Measurements from ENCODE around the gene TGM2.

The TGM2 gene

DNA sequence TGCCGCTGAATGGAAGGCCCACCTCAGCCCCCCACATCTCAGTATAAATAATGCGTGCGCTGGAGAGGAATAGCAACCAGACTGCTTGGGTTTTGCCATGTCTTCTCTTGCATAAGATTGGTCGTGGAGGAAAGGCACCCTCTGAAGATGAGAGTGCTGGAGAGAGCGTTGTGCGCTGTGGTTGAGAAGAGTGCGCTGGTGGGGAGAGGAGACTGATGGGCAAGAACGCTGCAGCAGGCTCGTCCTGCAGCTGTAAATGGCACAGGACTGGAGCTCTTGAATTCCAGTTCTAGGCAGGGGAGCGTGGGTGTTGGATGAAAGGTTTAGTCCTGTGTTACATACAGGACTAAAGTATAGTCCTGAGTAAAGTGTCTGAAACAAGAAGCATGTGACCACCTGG, 80.0 kb downstream of the TGM2 start:
- no peak for DNase-seq

- no peak for DNase-seq
Measured at GRCh38 chr20:38084425-38084951, 80.6 kb downstream of the TGM2 start.

- DNase-seq: no peak
Measured at GRCh38 chr20:38083338-38084048, 81.6 kb downstream of the TGM2 start.

GRCh38 chr20:38082894-38083293, 82.2 kb downstream of the TGM2 start:
- no peak for DNase-seq

DNA sequence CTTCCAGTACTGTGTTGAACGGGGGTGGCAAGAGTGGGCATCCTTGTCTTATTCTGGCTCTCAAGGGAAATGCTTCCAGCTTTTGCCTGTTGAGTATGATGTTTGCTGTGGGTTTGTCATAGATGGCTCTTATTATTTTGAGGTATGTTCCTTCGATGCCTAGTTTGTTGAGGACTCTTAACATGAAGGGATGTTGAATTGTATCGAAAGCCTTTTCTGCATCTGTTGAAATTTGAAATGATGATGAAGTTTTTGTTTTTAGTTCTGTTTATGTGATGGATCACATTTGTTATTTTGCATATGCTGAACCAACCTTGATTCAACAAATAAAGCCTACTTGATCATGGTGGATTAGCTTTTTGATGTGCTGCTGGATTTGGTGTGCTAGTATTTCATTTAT, 83.5 kb downstream of the TGM2 start:
- no peak for DNase-seq

- no peak for DNase-seq
Measured at GRCh38 chr20:38079353-38079752, 85.7 kb downstream of the TGM2 start.

DNA sequence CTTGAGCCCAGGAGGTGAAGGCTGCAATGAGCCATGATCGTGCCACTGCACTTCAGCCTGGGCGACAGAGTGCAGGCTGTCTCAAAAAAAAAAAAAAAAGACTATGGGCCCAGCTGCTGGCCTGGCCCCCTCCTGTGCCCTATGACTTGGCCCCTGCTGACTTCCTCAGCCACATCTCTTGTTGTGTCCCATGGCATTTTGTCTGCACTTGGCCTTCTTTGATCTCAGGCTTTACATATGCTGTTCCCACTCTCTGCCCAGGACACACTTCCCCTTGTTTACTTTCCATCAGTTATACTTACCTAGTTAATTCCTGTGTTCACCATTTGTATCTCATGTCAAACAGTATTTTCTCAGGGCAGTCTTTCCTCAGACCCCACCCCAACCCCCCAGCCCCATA, 87.0 kb downstream of the TGM2 start:
- DNase-seq: no peak

Data from activated CD4-positive, CD25-positive, alpha-beta regulatory T cell treated with anti-CD3 and anti-CD28 coated beads, Interleukin-2, amount 50 U/mL, for 72 hours (primary cell).